GM06990 (cell line): ENCODE results near the gene CST5.
"Not testable (repeated sequence)": the region's sequence is repeated elsewhere in the genome, so short reads cannot be mapped to it uniquely, and the experiment has no call there.

ENCODE experiments used
- DNase-seq: peaks from one replicate; pipeline ENCODE4 v3.0.0-alpha.2; 2011; ENCODE audit not compliant: insufficient read length; ENCODE audit errors: extremely low read depth
- H3K27me3 ChIP-seq: replicated peaks from 2 replicates; pipeline ENCODE4 v1.6.0; 2011; ENCODE audit warnings: low read length; ENCODE audit not compliant: control insufficient read depth, insufficient read depth
- H3K36me3 ChIP-seq: 2 replicates; pipeline ENCODE4 v1.5.1; 2011; ENCODE audit warnings: low read length; ENCODE audit not compliant: control insufficient read depth, insufficient read depth
- H3K4me3 ChIP-seq: replicated peaks from 2 replicates; pipeline ENCODE4 v1.5.1; 2011; ENCODE audit warnings: low read depth, mild to moderate bottlenecking, control low read depth, low read length
- CTCF ChIP-seq: IDR thresholded peaks from 2 replicates; pipeline ENCODE4 v1.5.1; 2011; ENCODE audit warnings: low read length, control low read depth, mild to moderate bottlenecking, inconsistent platforms; ENCODE audit not compliant: insufficient read depth, poor library complexity, severe bottlenecking

CST5 gene

GRCh38 chr20:23870461-23870860, 9.1 kb downstream of the CST5 start:
- DNase-seq, result no peak
- no peak for TF ChIP-seq CTCF
- Histone ChIP-seq H3K4me3 (no peak overlapping the region), H3K36me3 (no peaks in the 10 kb centered on the region), H3K27me3 (no peaks in the 10 kb centered on the region; the same call in 1 of the 2 replicates)

GRCh38 chr20:23869520-23869919, 10.0 kb downstream of the CST5 start:
- H3K27me3 ChIP-seq, result no peaks in the 10 kb centered on the region; the same call in 1 of the 2 replicates
- DNase-seq, result no peak
- no peak overlapping the region for H3K4me3 ChIP-seq
- no peaks in the 10 kb centered on the region for H3K36me3 ChIP-seq
- no peak for TF ChIP-seq CTCF

GRCh38 chr20:23868321-23868720, 11.2 kb downstream of the CST5 start:
- no peak for DNase-seq
- H3K27me3 ChIP-seq, result no peaks in the 10 kb centered on the region; the same call in 1 of the 2 replicates
- no peaks in the 10 kb centered on the region for H3K36me3 ChIP-seq
- no peak overlapping the region for H3K4me3 ChIP-seq
- no peak for TF ChIP-seq CTCF

GRCh38 chr20:23867152-23867776, 12.3 kb downstream of the CST5 start:
- Histone ChIP-seq H3K27me3 (no peaks in the 10 kb centered on the region; the same call in 1 of the 2 replicates), H3K4me3 (no peak overlapping the region), H3K36me3 (no peaks in the 10 kb centered on the region)
- no peak for DNase-seq
- TF ChIP-seq CTCF, result no peak

GRCh38 chr20:23860771-23861170, 18.8 kb downstream of the CST5 start:
- not testable (repeated sequence) for H3K36me3 ChIP-seq, H3K27me3 ChIP-seq, H3K4me3 ChIP-seq, DNase-seq

- no peak for TF ChIP-seq CTCF
- no peak overlapping the region for H3K4me3 ChIP-seq
- no peaks in the 10 kb centered on the region for H3K36me3 ChIP-seq
- no peaks in the 10 kb centered on the region for H3K27me3 ChIP-seq
- no peak for DNase-seq
Measured at GRCh38 chr20:23857962-23858595, 21.5 kb downstream of the CST5 start.
